Rectal smooth muscle tissue (tissue), 1 donor: ENCODE data around the gene MYO5A.
"Not testable (repeated sequence)": the region's sequence is repeated elsewhere in the genome, so short reads cannot be mapped to it uniquely, and the experiment has no call there.

Experiments used
- H3K27ac ChIP-seq: one replicate; pipeline ENCODE4 v1.7.0; 2013; ENCODE audit warnings: low read depth, low read length, inconsistent platforms
- H3K27me3 ChIP-seq: one replicate; pipeline ENCODE4 v1.7.0; 2013; ENCODE audit warnings: low read length; ENCODE audit not compliant: control insufficient read depth, insufficient read depth
- H3K36me3 ChIP-seq: one replicate; pipeline ENCODE4 v1.7.0; 2013; ENCODE audit warnings: low read length; ENCODE audit not compliant: control insufficient read depth, insufficient read depth
- H3K4me1 ChIP-seq: one replicate; pipeline ENCODE4 v1.7.0; 2013; ENCODE audit warnings: low read length; ENCODE audit not compliant: control insufficient read depth, insufficient read depth
- H3K4me3 ChIP-seq: one replicate; pipeline ENCODE4 v1.7.0; 2013; ENCODE audit warnings: low read length
- H3K9ac ChIP-seq: one replicate; pipeline ENCODE4 v1.7.0; 2013; ENCODE audit warnings: low read length

MYO5A gene

GRCh38 chr15:52290329-52290728 lies 238.4 kb downstream of the MYO5A start:
- Histone ChIP-seq H3K27ac (no peak overlapping the region), H3K4me1 (no peaks in the 10 kb centered on the region)

GRCh38 chr15:52289629-52290081 lies 239.0 kb downstream of the MYO5A start:
- Histone ChIP-seq H3K4me3 (no peak overlapping the region), H3K36me3 (no peaks in the 10 kb centered on the region), H3K27me3 (peaks cover 2% of the 10 kb centered on the region), H3K4me1 (no peaks in the 10 kb centered on the region), H3K27ac (no peak overlapping the region), H3K9ac (no peak overlapping the region)

More at GRCh38 chr15:52290329-52290728, 238.4 kb downstream of the MYO5A start:
- peaks cover 2% of the 10 kb centered on the region for H3K27me3 ChIP-seq
- no peak overlapping the region for H3K4me3 ChIP-seq
- H3K36me3 ChIP-seq, result no peaks in the 10 kb centered on the region
- no peak overlapping the region for H3K9ac ChIP-seq

- Histone ChIP-seq H3K9ac (no peak overlapping the region), H3K27ac (no peak overlapping the region), H3K4me1 (no peaks in the 10 kb centered on the region)
Measured at GRCh38 chr15:52288986-52289385, 239.7 kb downstream of the MYO5A start.

GRCh38 chr15:52288051-52288942 lies 240.4 kb downstream of the MYO5A start:
- Histone ChIP-seq H3K36me3 (no peaks in the 10 kb centered on the region), H3K4me3 (no peak overlapping the region), H3K27me3 (peaks cover 2% of the 10 kb centered on the region), H3K9ac (no peak overlapping the region), H3K27ac (no peak overlapping the region), H3K4me1 (no peaks in the 10 kb centered on the region)

More at GRCh38 chr15:52288986-52289385, 239.7 kb downstream of the MYO5A start:
- no peak overlapping the region for H3K4me3 ChIP-seq
- H3K27me3 ChIP-seq, result peaks cover 2% of the 10 kb centered on the region
- no peaks in the 10 kb centered on the region for H3K36me3 ChIP-seq

GRCh38 chr15:52287114-52287513 lies 241.6 kb downstream of the MYO5A start:
- Histone ChIP-seq H3K27me3 (no peaks in the 10 kb centered on the region), H3K36me3 (no peaks in the 10 kb centered on the region), H3K4me3 (no peak overlapping the region), H3K9ac (no peak overlapping the region), H3K4me1 (no peaks in the 10 kb centered on the region), H3K27ac (no peak overlapping the region)

GRCh38 chr15:52285941-52286340 lies 242.7 kb downstream of the MYO5A start:
- not testable (repeated sequence) for H3K27ac ChIP-seq, H3K36me3 ChIP-seq, H3K9ac ChIP-seq, H3K4me3 ChIP-seq, H3K27me3 ChIP-seq, H3K4me1 ChIP-seq

GRCh38 chr15:52284164-52284563 lies 244.5 kb downstream of the MYO5A start:
- Histone ChIP-seq H3K4me3 (no peak overlapping the region), H3K27me3 (no peaks in the 10 kb centered on the region), H3K4me1 (no peaks in the 10 kb centered on the region), H3K27ac (no peak overlapping the region), H3K9ac (no peak overlapping the region), H3K36me3 (no peaks in the 10 kb centered on the region)

GRCh38 chr15:52283281-52283680 lies 245.4 kb downstream of the MYO5A start:
- Histone ChIP-seq H3K4me1 (no peaks in the 10 kb centered on the region), H3K27ac (no peak overlapping the region)

GRCh38 chr15:52282418-52282817 lies 246.3 kb downstream of the MYO5A start:
- Histone ChIP-seq H3K27ac (no peak overlapping the region), H3K36me3 (no peaks in the 10 kb centered on the region), H3K4me3 (no peak overlapping the region), H3K27me3 (no peaks in the 10 kb centered on the region), H3K9ac (no peak overlapping the region), H3K4me1 (no peaks in the 10 kb centered on the region)

More at GRCh38 chr15:52283281-52283680, 245.4 kb downstream of the MYO5A start:
- Histone ChIP-seq H3K4me3 (no peak overlapping the region), H3K27me3 (no peaks in the 10 kb centered on the region), H3K9ac (no peak overlapping the region), H3K36me3 (no peaks in the 10 kb centered on the region)

- Histone ChIP-seq H3K36me3 (no peaks in the 10 kb centered on the region), H3K4me3 (no peak overlapping the region), H3K4me1 (no peaks in the 10 kb centered on the region), H3K27ac (no peak overlapping the region), H3K9ac (no peak overlapping the region), H3K27me3 (no peaks in the 10 kb centered on the region)
Measured at GRCh38 chr15:52281085-52282035, 247.3 kb downstream of the MYO5A start.

GRCh38 chr15:52280326-52281084 lies 248.2 kb downstream of the MYO5A start:
- Histone ChIP-seq H3K36me3 (no peaks in the 10 kb centered on the region), H3K27ac (no peak overlapping the region), H3K4me3 (no peak overlapping the region), H3K27me3 (no peaks in the 10 kb centered on the region), H3K4me1 (no peaks in the 10 kb centered on the region), H3K9ac (no peak overlapping the region)
